H1 (cell line): ENCODE results near the gene SPOCK3. TPM values are rescaled to one million over a fixed set of nuclear protein-coding genes. Genes with fewer than 3 reads are reported as not detected.

ENCODE experiments used
- CHD2 ChIP-seq: IDR thresholded peaks from 2 replicates; pipeline ENCODE4 v1.6.1; 2012; ENCODE audit warnings: low read length, improper control_type of control experiment
- CREB1 ChIP-seq: IDR thresholded peaks from 2 replicates; pipeline ENCODE4 v1.6.1; 2012; ENCODE audit warnings: inconsistent platforms
- polyA plus RNA-seq, 7 experiments: library from polyadenylated mRNA; depleted of rRNA in 3 of 7; stranded (reverse) in 5 of 7; unstranded in 2 of 7; fragments of >200 nt in 5 of 7; fragments of 200-250 nt in 2 of 7; gene quantifications; 1 replicate in 5 of 7; 2 replicates in 1 of 7; 4 replicates in 1 of 7; pipeline versions ENCODE4 v1.2.1 to v1.2.3, GENCODE V29; 2011 to 2013; ENCODE audit warnings: missing spikeins in 2 of 7, mixed read lengths in 2 of 7
- total RNA-seq: library from RNA; stranded (reverse); fragmentation: NEBNext Ultra II Directional; extraction: Animal tissue kit (Norgen Biotek cat#: 25700); gene quantifications from 2 replicates; pipeline ENCODE4 v1.2.1, GENCODE V29; 2021

SPOCK3 gene
- total and polyA plus RNA-seq, 2 of the 8 experiments (the other 6 are each of a cell fraction or from before 2014, with no cell fraction given) = 0.14 to 0.60 TPM

DNA sequence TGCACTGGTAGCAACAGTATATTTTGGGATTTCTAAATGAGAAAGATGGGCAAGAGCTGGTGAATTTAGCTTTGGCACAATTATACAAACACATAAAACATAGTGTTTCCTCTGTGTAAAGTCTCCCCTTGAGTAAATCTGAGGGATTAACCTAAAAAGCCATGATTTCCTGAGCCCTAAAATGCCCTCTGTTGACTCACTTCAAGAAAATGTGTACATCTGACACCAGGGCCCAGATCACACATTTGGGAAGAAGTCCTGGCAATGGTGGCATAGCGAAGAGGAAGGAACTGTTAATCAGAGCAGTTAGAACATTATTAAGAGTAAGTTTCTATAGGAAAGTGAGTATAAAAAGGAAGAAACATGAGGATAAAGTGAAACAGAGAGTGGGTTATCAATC lies 338.5 kb downstream of the SPOCK3 start (continued):
- TF ChIP-seq CHD2 (no peak), CREB1 (no peak)
